ENCODE data around the gene CASTOR2. TPM values are rescaled to one million over a fixed set of nuclear protein-coding genes. Genes with fewer than 3 reads are reported as not detected.
"Not testable (repeated sequence)": the region's sequence is repeated elsewhere in the genome, so short reads cannot be mapped to it uniquely, and the experiment has no call there.

Gene CASTOR2
- total RNA-seq, 2 donors from 2014 or later = 10.7 to 24.8 TPM

- intact Hi-C loops (cut with DNase I) = no loop called here
- DNase-seq (ENCODE audit: low spot score) = no peak
Observed at GRCh38 chr7:75045881-75046280, 81.4 kb downstream of the CASTOR2 start.

- intact Hi-C loops (cut with DNase I) = no loop called here
- DNase-seq (ENCODE audit: low spot score) = no peak
Observed at GRCh38 chr7:75048435-75049379, 84.2 kb downstream of the CASTOR2 start.

GRCh38 chr7:75049817-75050216 is 85.3 kb downstream of the CASTOR2 start:
- no peak for DNase-seq (ENCODE audit: low spot score)
- intact Hi-C loops (cut with DNase I) = no loop called here

- intact Hi-C loops (cut with DNase I) = no loop called here
- DNase-seq (ENCODE audit: low spot score) = no peak
Observed at GRCh38 chr7:75050501-75050900, 86.0 kb downstream of the CASTOR2 start.

GRCh38 chr7:75054744-75055143 is 90.2 kb downstream of the CASTOR2 start:
- intact Hi-C loops (cut with DNase I) = no loop called here
- peak; percentile 90 for DNase-seq (ENCODE audit: low spot score)

- intact Hi-C loops (cut with DNase I) = no loop called here
- no peak for DNase-seq (ENCODE audit: low spot score)
Observed at GRCh38 chr7:75055155-75055554, 90.7 kb downstream of the CASTOR2 start.

- DNase-seq (ENCODE audit: low spot score) = no peak
- intact Hi-C loops (cut with DNase I) = no loop called here
Observed at GRCh38 chr7:75055830-75056772, 91.6 kb downstream of the CASTOR2 start.

- DNase-seq (ENCODE audit: low spot score) = no peak
- intact Hi-C loops (cut with DNase I) = loop anchor here in 1 of 2 donors (2.0 kb wide), 1 partner anchor 14 kb away; the partner anchor contains the start of gene RCC1L
Observed at GRCh38 chr7:75058406-75058805, 93.9 kb downstream of the CASTOR2 start.

- peak; percentile 18 for DNase-seq (ENCODE audit: low spot score)
- intact Hi-C loops (cut with DNase I) = no loop called here
Observed at GRCh38 chr7:75064291-75064690, 99.8 kb downstream of the CASTOR2 start.

- DNase-seq (ENCODE audit: low spot score) = peak; percentile 41
- intact Hi-C loops (cut with DNase I) = no loop called here
Observed at GRCh38 chr7:75064801-75065200, 100.3 kb downstream of the CASTOR2 start.

GRCh38 chr7:75066521-75066920 is 102.0 kb downstream of the CASTOR2 start:
- intact Hi-C loops (cut with DNase I) = no loop called here
- peak; percentile 16 for DNase-seq (ENCODE audit: low spot score)

GRCh38 chr7:75072981-75073283 is 108.4 kb downstream of the CASTOR2 start:
- intact Hi-C loops (cut with DNase I) = loop anchor here in 1 of 2 donors (2.0 kb wide), 1 partner anchor 14 kb away; no protein-coding TSS in a partner anchor
- no peak for DNase-seq (ENCODE audit: low spot score)

- DNase-seq (ENCODE audit: low spot score); intact Hi-C loops (cut with DNase I): not testable (repeated sequence)
Observed at GRCh38 chr7:75074262-75074641, 109.7 kb downstream of the CASTOR2 start.

Other genes starting within 250 kb of the CASTOR2 start
- 1 to 10 TPM; 1.8 to 9.3 TPM for gene NCF1, start 190.7 kb upstream of the CASTOR2 start, total RNA-seq
- gene GTF2IRD2, start 113.1 kb upstream of the CASTOR2 start, total RNA-seq = 10 to 100 TPM; 18.9 to 22.4 TPM
- 10 to 100 TPM; 24.7 to 28.3 TPM for gene RCC1L, start 109.1 kb downstream of the CASTOR2 start, total RNA-seq
- gene GTF2IRD2B, start 127.9 kb downstream of the CASTOR2 start, total RNA-seq = 10 to 100 TPM; 33.3 to 33.9 TPM